GM06990 (cell line): ENCODE results near the gene F2.
"Not testable (repeated sequence)": the region's sequence is repeated elsewhere in the genome, so short reads cannot be mapped to it uniquely, and the experiment has no call there.

ENCODE experiments used
- DNase-seq: peaks from one replicate; pipeline ENCODE4 v3.0.0-alpha.2; 2011; ENCODE audit not compliant: insufficient read length; ENCODE audit errors: extremely low read depth
- H3K27me3 ChIP-seq: replicated peaks from 2 replicates; pipeline ENCODE4 v1.6.0; 2011; ENCODE audit warnings: low read length; ENCODE audit not compliant: control insufficient read depth, insufficient read depth
- H3K36me3 ChIP-seq: 2 replicates; pipeline ENCODE4 v1.5.1; 2011; ENCODE audit warnings: low read length; ENCODE audit not compliant: control insufficient read depth, insufficient read depth
- H3K4me3 ChIP-seq: replicated peaks from 2 replicates; pipeline ENCODE4 v1.5.1; 2011; ENCODE audit warnings: low read depth, mild to moderate bottlenecking, control low read depth, low read length
- TF ChIP-seq, protein P1 (sequence below): IDR thresholded peaks from 2 replicates; pipeline ENCODE4 v1.5.1; 2011; ENCODE audit warnings: low read length, control low read depth, mild to moderate bottlenecking, inconsistent platforms; ENCODE audit not compliant: insufficient read depth, poor library complexity, severe bottlenecking

The F2 gene

GRCh38 chr11:46712874-46713576, 6.0 kb upstream of the F2 start:
- no peak for DNase-seq
- no peak overlapping the region for H3K4me3 ChIP-seq
- H3K36me3 ChIP-seq, result peaks cover 2% of the 10 kb centered on the region; the same call in 1 of the 2 replicates
- no peaks in the 10 kb centered on the region for H3K27me3 ChIP-seq
- TF ChIP-seq, protein P1, sequence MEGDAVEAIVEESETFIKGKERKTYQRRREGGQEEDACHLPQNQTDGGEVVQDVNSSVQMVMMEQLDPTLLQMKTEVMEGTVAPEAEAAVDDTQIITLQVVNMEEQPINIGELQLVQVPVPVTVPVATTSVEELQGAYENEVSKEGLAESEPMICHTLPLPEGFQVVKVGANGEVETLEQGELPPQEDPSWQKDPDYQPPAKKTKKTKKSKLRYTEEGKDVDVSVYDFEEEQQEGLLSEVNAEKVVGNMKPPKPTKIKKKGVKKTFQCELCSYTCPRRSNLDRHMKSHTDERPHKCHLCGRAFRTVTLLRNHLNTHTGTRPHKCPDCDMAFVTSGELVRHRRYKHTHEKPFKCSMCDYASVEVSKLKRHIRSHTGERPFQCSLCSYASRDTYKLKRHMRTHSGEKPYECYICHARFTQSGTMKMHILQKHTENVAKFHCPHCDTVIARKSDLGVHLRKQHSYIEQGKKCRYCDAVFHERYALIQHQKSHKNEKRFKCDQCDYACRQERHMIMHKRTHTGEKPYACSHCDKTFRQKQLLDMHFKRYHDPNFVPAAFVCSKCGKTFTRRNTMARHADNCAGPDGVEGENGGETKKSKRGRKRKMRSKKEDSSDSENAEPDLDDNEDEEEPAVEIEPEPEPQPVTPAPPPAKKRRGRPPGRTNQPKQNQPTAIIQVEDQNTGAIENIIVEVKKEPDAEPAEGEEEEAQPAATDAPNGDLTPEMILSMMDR, result no peak

DNA sequence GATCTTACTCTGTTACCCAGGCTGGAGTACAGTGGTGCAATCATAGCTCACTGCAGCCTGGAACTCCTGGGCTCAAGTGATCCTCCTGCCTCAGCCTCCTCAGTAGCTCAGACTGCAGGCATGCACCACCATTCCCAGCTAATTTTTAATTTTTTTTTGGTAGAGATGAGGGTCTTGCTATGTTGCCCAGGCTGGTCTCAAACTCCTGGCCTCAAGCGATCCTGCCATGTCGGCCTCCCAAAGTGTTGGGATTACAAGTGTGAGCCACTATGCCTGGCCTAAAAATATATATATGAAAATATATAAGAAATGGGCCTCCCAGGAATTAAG, 1.2 kb upstream of the F2 start:
- not testable (repeated sequence) for DNase-seq, H3K4me3 ChIP-seq, H3K36me3 ChIP-seq, H3K27me3 ChIP-seq

DNA sequence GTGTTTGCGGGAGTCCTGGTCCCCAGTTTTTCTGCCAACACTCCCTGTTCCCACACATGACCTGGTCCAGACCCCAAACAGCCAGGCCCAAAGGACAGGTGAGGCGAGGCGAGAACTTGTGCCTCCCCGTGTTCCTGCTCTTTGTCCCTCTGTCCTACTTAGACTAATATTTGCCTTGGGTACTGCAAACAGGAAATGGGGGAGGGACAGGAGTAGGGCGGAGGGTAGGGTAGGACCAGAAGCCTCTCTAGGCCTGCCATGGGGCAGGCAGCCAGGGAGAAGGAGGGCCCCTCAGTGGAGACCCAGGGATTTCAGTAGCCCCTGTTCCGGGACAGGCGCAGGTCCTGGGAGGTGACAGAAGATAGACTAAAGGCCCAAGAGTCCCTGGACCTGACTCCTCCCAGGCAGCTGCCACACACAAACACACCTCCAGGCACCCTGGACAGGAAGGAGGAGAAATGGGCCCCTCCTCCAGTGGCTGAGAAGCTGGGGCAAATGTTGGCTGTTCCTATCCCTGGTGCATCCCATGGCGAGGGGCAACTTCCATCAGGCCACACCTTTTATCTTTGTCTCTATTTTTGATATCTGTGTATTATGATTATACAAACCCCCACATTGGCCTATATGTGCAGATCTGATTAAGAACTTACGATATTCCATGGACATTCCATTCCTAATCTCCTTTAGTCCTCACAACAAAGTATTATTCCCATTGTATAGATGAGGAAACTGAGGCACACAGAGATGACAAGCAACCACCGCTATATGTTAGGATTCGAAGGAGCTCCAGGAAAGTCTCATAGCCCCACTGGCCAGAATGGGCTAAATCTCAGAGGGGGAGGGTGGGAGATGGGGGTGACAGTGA, 626 bp upstream of the F2 start:
- no peaks in the 10 kb centered on the region for H3K27me3 ChIP-seq
- no peak for DNase-seq
- H3K36me3 ChIP-seq, result no peaks in the 10 kb centered on the region
- H3K4me3 ChIP-seq, result no peak overlapping the region
- TF ChIP-seq, protein P1, result no peak

DNA sequence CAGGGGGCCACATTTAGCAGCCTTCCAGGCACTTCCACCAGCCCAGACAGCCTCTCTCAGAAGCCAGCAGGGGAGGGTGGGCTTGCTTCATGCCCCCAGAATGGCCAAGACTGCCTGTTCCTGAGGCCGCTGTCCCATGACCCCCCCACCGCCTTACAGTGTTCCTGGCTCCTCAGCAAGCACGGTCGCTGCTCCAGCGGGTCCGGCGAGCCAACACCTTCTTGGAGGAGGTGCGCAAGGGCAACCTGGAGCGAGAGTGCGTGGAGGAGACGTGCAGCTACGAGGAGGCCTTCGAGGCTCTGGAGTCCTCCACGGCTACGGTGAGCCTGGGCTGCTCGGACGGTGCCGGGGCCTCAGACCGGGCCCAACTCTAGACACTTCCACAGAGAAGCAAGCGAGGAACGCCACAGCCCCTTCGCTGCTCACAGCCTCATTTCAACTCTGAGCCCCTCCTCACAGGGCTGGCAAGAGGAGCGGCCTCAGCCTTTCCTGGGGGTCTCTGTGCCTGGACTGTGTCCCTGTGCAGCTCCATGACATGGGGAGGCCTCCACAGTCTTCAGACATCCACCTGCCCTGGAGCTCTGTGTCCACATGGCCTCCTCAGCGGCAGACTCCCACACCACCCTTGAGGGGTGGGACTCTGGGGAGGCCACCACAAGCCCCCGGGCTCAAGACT, 668 bp downstream of the F2 start:
- TF ChIP-seq, protein P1, result no peak
- H3K36me3 ChIP-seq, result no peaks in the 10 kb centered on the region
- no peak for DNase-seq
- H3K4me3 ChIP-seq, result no peak overlapping the region
- H3K27me3 ChIP-seq, result no peaks in the 10 kb centered on the region

- no peaks in the 10 kb centered on the region for H3K27me3 ChIP-seq
- TF ChIP-seq, protein P1, result no peak
- no peak for DNase-seq
- no peak overlapping the region for H3K4me3 ChIP-seq
- H3K36me3 ChIP-seq, result no peaks in the 10 kb centered on the region
Observed at GRCh38 chr11:46721286-46721685, 2.3 kb downstream of the F2 start.
